K562 (cell line): ENCODE results near the gene HBQ1. TPM values are rescaled to one million over a fixed set of nuclear protein-coding genes. Genes with fewer than 3 reads are reported as not detected.
A peak's percentile ranks its signal among the peaks of the same experiment; 100 is the strongest.

ENCODE experiments used
- ATAC-seq: fragments of 200-7000 bp; cut with Tn5 transposase; 3 replicates; pipeline ENCODE4 v1.9.1; 2020; ENCODE audit warnings: moderate library complexity
- BruUV-seq: library from RNA; stranded (reverse); fragments of 400-500 nt; replicated peaks from 2 replicates; lab custom pipeline; 2021; lab: Mats Ljungman, UMichigan
- CTCF ChIA-PET: fragments of 300-600 bp; formaldehyde crosslinking; extraction: SDS; loops from one replicate; lab custom pipeline; 2021; ENCODE audit warnings: low intra/inter-chr PET ratio; lab: Yijun Ruan, JAX
- POLR2A ChIA-PET: fragments of 300-600, 350-650 bp; sonication (Branson Sonifier 250); formaldehyde crosslinking; extraction: SDS; loops from one replicate; lab custom pipeline; 2021; ENCODE audit warnings: antibody characterized with exemption, inconsistent platforms; lab: Yijun Ruan, JAX
- DNase-seq, 4 experiments: peaks; one replicate each; pipeline versions ENCODE4 v3.0.0 to v3.0.0-alpha.2; 2011 to 2018; ENCODE audit warnings: low spot score in 3 of 4, mixed read lengths in 3 of 4; ENCODE audit errors: extremely low read depth in 1 of 4
- FAIRE-seq: peaks from 2 replicates; lab custom pipeline; 2011; peaks lifted over from hg19 to GRCh38; lab: Jason Lieb, UNC
- H2AFZ ChIP-seq: 2 replicates; pipeline ENCODE4 v1.6.0; 2011; ENCODE audit warnings: low read depth, low read length, control low read depth, inconsistent platforms
- H3K27ac ChIP-seq: fragments of 200-600 bp; 3 replicates; pipeline ENCODE4 v1.8.0; 2011; ENCODE audit warnings: low read depth, mild to moderate bottlenecking, control low read depth, inconsistent platforms, low read length, moderate library complexity, mixed read lengths; ENCODE audit errors: extremely low read depth
- H3K27me3 ChIP-seq, 2 experiments: fragments of 300-600 bp in 1 of 2; 2 replicates in 1 of 2; 3 replicates in 1 of 2; pipeline versions ENCODE4 v1.6.0 to v1.8.0; 2011; ENCODE audit warnings: inconsistent platforms in 2 of 2, low read length in 2 of 2, mild to moderate bottlenecking in 1 of 2, mixed read lengths in 1 of 2, moderate library complexity in 1 of 2; ENCODE audit not compliant: control insufficient read depth in 2 of 2, insufficient read depth in 2 of 2
- H3K36me3 ChIP-seq: fragments of 300-600 bp; 3 replicates; pipeline ENCODE4 v1.8.0; 2011; ENCODE audit warnings: mild to moderate bottlenecking, low read length, inconsistent platforms; ENCODE audit not compliant: control insufficient read depth, insufficient read depth
- H3K4me1 ChIP-seq, 2 experiments: fragments of 200-600 bp in 1 of 2; replicated peaks in 1 of 2; 2 replicates in 1 of 2; 3 replicates in 1 of 2; pipeline versions ENCODE4 v1.5.1 to v1.8.0; 2011; ENCODE audit warnings: inconsistent platforms in 2 of 2, low read length in 2 of 2, mild to moderate bottlenecking in 1 of 2, mixed read lengths in 1 of 2, moderate library complexity in 1 of 2; ENCODE audit not compliant: control insufficient read depth in 2 of 2, insufficient read depth in 2 of 2
- H3K4me2 ChIP-seq: 2 replicates; pipeline ENCODE4 v1.6.1; 2011; ENCODE audit warnings: low read length, control low read depth, inconsistent platforms, mixed read lengths; ENCODE audit not compliant: insufficient read depth
- H3K4me3 ChIP-seq: fragments of 200-600 bp; sonication (generic), shearing (Covaris generic); 2 replicates; pipeline ENCODE4 v1.5.1; 2016; ENCODE audit warnings: control low read depth, inconsistent platforms
- H3K79me2 ChIP-seq: fragments of 200-600 bp; 3 replicates; pipeline ENCODE4 v1.8.0; 2011; ENCODE audit warnings: low read length, inconsistent platforms; ENCODE audit not compliant: control insufficient read depth, insufficient read depth
- H3K9ac ChIP-seq, 2 experiments: 2 replicates each; pipeline versions ENCODE4 v1.6.0 to v1.6.1; 2011; ENCODE audit warnings: low read depth in 2 of 2, low read length in 2 of 2, control low read depth in 1 of 2, inconsistent platforms in 1 of 2, mild to moderate bottlenecking in 1 of 2, mixed read lengths in 1 of 2; ENCODE audit not compliant: insufficient read depth in 1 of 2
- H3K9me1 ChIP-seq: one replicate; pipeline ENCODE4 v1.6.0; 2011; ENCODE audit warnings: inconsistent platforms, mild to moderate bottlenecking, low read length, moderate library complexity; ENCODE audit not compliant: control insufficient read depth, insufficient read depth
- H3K9me3 ChIP-seq: replicated peaks from 2 replicates; pipeline ENCODE4 v1.5.1; 2011; ENCODE audit warnings: low read depth, low read length, inconsistent platforms; ENCODE audit not compliant: control insufficient read depth, insufficient read depth
- H4K20me1 ChIP-seq: replicated peaks from 2 replicates; pipeline ENCODE4 v1.6.1; 2011; ENCODE audit warnings: low read length, inconsistent platforms, mixed read lengths; ENCODE audit not compliant: control insufficient read depth, insufficient read depth
- ATF4 ChIP-seq: fragments of 450-650 bp; formaldehyde crosslinking; IDR thresholded peaks from 2 replicates; pipeline ENCODE4 v1.4.0; 2022; ENCODE audit warnings: mild to moderate bottlenecking, moderate library complexity
- DACH1 ChIP-seq: fragments of 450-650 bp; IDR thresholded peaks from 2 replicates; pipeline ENCODE4 v1.6.1; 2018; ENCODE audit not compliant: partially characterized antibody
- E2F6 ChIP-seq, 2 experiments: IDR thresholded peaks; 2 replicates each; pipeline ENCODE4 v1.6.1; 2011; ENCODE audit warnings: borderline replicate concordance in 1 of 2, control low read depth in 1 of 2, low read depth in 1 of 2, low read length in 1 of 2, mild to moderate bottlenecking in 1 of 2, mixed read lengths in 1 of 2, moderate library complexity in 1 of 2; ENCODE audit not compliant: insufficient read depth in 1 of 2, insufficient read length in 1 of 2, poor library complexity in 1 of 2, severe bottlenecking in 1 of 2; ENCODE audit errors: extremely low read depth in 1 of 2
- GTF2E2 ChIP-seq: fragments of 200-800 bp; sonication (Bioruptor generic); IDR thresholded peaks from 2 replicates; pipeline ENCODE4 v1.6.1; 2016; ENCODE audit warnings: missing genetic modification characterization, missing compliant biosample characterization
- HNRNPL ChIP-seq: fragments of 200-400 bp; formaldehyde crosslinking; IDR thresholded peaks from 2 replicates; pipeline ENCODE4 v1.6.1; 2017; ENCODE audit warnings: low read depth, mild to moderate bottlenecking, low read length
- MEF2A ChIP-seq: IDR thresholded peaks from 2 replicates; pipeline ENCODE4 v1.6.1; 2011; ENCODE audit warnings: low read depth, mild to moderate bottlenecking, low read length, moderate library complexity; ENCODE audit not compliant: control insufficient read depth
- NFIX ChIP-seq: fragments of 250-450 bp; sonication (Bioruptor Pico); IDR thresholded peaks from 2 replicates; pipeline ENCODE4 v1.4.0; 2020; ENCODE audit warnings: low read depth, mild to moderate bottlenecking, moderate library complexity
- RFX5 ChIP-seq: IDR thresholded peaks from 2 replicates; pipeline ENCODE4 v1.6.1; 2011; ENCODE audit warnings: low read depth, mild to moderate bottlenecking, improper control_type of control experiment, low read length
- SAP30 ChIP-seq: fragments of 200-600 bp; sonication (generic); IDR thresholded peaks from 2 replicates; pipeline ENCODE4 v1.6.1; 2012; ENCODE audit warnings: borderline replicate concordance, low read depth, mild to moderate bottlenecking, moderate library complexity, low read length, control low read depth, inconsistent platforms; ENCODE audit not compliant: insufficient read depth, poor library complexity, severe bottlenecking
- TEAD2 ChIP-seq: fragments of 450-650 bp; IDR thresholded peaks from 2 replicates; pipeline ENCODE4 v1.6.1; 2016; ENCODE audit warnings: missing genetic modification characterization, control low read depth, missing compliant biosample characterization
- ZBTB17 ChIP-seq: fragments of 450-650 bp; formaldehyde crosslinking; IDR thresholded peaks from 2 replicates; pipeline ENCODE4 v1.4.0; 2020; ENCODE audit warnings: mild to moderate bottlenecking
- ZNF134 ChIP-seq: fragments of 250-450 bp; sonication (Bioruptor Pico); conservative IDR thresholded peaks from 2 replicates; pipeline ENCODE4 v1.4.0; 2020
- ZNF592 ChIP-seq: fragments of 450-650 bp; IDR thresholded peaks from 2 replicates; pipeline ENCODE4 v1.6.1; 2017; ENCODE audit warnings: antibody characterized with exemption, mild to moderate bottlenecking
- ZNF778 ChIP-seq: fragments of 450-650 bp; formaldehyde crosslinking; IDR thresholded peaks from 2 replicates; pipeline ENCODE4 v1.4.0; 2020; ENCODE audit warnings: mild to moderate bottlenecking, moderate library complexity
- WGBS: fragments of 100-300 bp; shearing (Covaris generic); methylation state at CpG from one replicate; pipeline ENCODE4 v1.1.6; 2016; ENCODE audit warnings: low coverage, mixed read lengths; ENCODE audit not compliant: insufficient coverage; ENCODE audit errors: missing lambda C conversion rate; 5-methylcytosine and 5-hydroxymethylcytosine counted together
- in situ Hi-C: fragments of 300-500 bp; cut with MboI; formaldehyde crosslinking; loops from 4 replicates; pipeline ENCODE4 v1.15.0; 2018; ENCODE audit warnings: inconsistent platforms, mixed read lengths
- intact Hi-C: fragments of 100-400 bp; cut with micrococcal nuclease; formaldehyde crosslinking; loops from 2 replicates; pipeline ENCODE4 v1.14.2; 2022
- polyA plus RNA-seq, 8 experiments: library from polyadenylated mRNA; depleted of rRNA in 4 of 8; stranded (reverse) in 5 of 8; unstranded in 3 of 8; fragments of >200 nt; fragmentation: Nextera tagmentation in 2 of 8; fragmentation: Illumina TruSeq in 1 of 8; extraction: Ambion mirVana in 2 of 8; extraction: Trizol in 1 of 8; gene quantifications; 2 replicates each; pipeline versions ENCODE4 v1.2.1 to v1.2.3, GENCODE V29; 2011 to 2014; ENCODE audit warnings: inconsistent platforms in 1 of 8, missing spikeins in 1 of 8
- total RNA-seq, 7 experiments: library from RNA; depleted of rRNA in 6 of 7; stranded (reverse); fragments of >200 nt in 6 of 7; fragmentation: Illumina TruSeq in 2 of 7; extraction: Trizol in 2 of 7; gene quantifications; 2 replicates each; pipeline versions ENCODE4 v1.2.1 to v1.2.3, GENCODE V29; 2011 to 2021; ENCODE audit warnings: low replicate concordance in 1 of 7

HBQ1 gene
- total and polyA plus RNA-seq, 9 of the 15 experiments (the other 6 are each of a cell fraction or from before 2014, with no cell fraction given) = 2.3 to 190 (median 19.8) TPM

- in situ Hi-C loops (no loop called here), intact Hi-C loops (no loop called here)
- peak overlapping the region; percentile 55 for H3K4me3 ChIP-seq
- H3K9me1 ChIP-seq = peaks cover 3% of the 10 kb centered on the region
- peaks cover 30 to 60% of the 10 kb centered on the region in 2 experiments; a peak in 4 of 5 replicates for H3K4me1 ChIP-seq
- ChIA-PET CTCF (no interaction called here), POLR2A (interaction anchor here (0.6 to 1.8 kb wide), 3 partner anchors 80 to 112 kb away, joined by 4 to 8 read pairs (median 7); no protein-coding TSS in a partner anchor)
- no peak for FAIRE-seq
- 2% methylated on average over 12 of the region's 13 CpGs for WGBS
- no peak overlapping the region for H2AFZ ChIP-seq
- H3K27ac ChIP-seq = peak overlapping the region; percentile 57
- DNase-seq = peak in 2 of 4 experiments; percentile 18 to 23
- H3K27me3 ChIP-seq = no peaks in the 10 kb centered on the region
- H3K79me2 ChIP-seq = peaks cover 52% of the 10 kb centered on the region
- H3K4me2 ChIP-seq = peak overlapping the region; percentile 80
- no TSS peak for BruUV-seq
- no peak for ATAC-seq
- peaks cover 24% of the 10 kb centered on the region for H3K36me3 ChIP-seq
- H4K20me1 ChIP-seq = 0 out of 2 replicates have a peak, but pooled peaks cover 3% of the 10 kb centered on the region
- H3K9me3 ChIP-seq = no peaks in the 10 kb centered on the region
- peak overlapping the region; percentile 63 to 88 for H3K9ac ChIP-seq
- TF ChIP-seq SAP30 (peak; percentile 22), ZNF778 (CRISPR knock-in tag) (no peak), TEAD2 (no peak), ZNF592 (peak; percentile 44; the same call in 1 of the 2 replicates), HNRNPL (no peak), MEF2A (no peak), ZBTB17 (CRISPR knock-in tag) (no peak), E2F6 (IDR thresholded peaks at IDR 0.05; ENCODE audit: borderline replicate concordance in 1 of 2, extremely low read depth in 1 of 2, insufficient read depth in 1 of 2, insufficient read length in 1 of 2, low read depth in 1 of 2, low read length in 1 of 2, poor library complexity in 1 of 2, severe bottlenecking in 1 of 2) (peak in 1 of 2 experiments; percentile 74), GTF2E2 (tag) (no peak), DACH1 (peak; percentile 64), RFX5 (no peak), ATF4 (CRISPR knock-in tag) (no peak), NFIX (no peak), ZNF134 (no peak)
These were observed 2.9 kb upstream of the HBQ1 start for GRCh38 chr16:177394-177822.
